Measurements from ENCODE around the gene S100A16.
"Not testable (repeated sequence)": the region's sequence is repeated elsewhere in the genome, so short reads cannot be mapped to it uniquely, and the experiment has no call there.

S100A16 gene

GRCh38 chr1:153612755-153613331 is at the start of gene S100A16:
S100A16 (minus strand) TSS chr1:153613137; CDS start chr1:153608151, 4,986 bp downstream.
- DNase-seq, result no peak

- no peak for DNase-seq
These were observed 49.3 kb upstream of the S100A16 start for GRCh38 chr1:153662269-153662668.

GRCh38 chr1:153661111-153661708 is 48.3 kb upstream of the S100A16 start:
- DNase-seq, result no peak

GRCh38 chr1:153659656-153660055 is 46.7 kb upstream of the S100A16 start:
- no peak for DNase-seq

- no peak for DNase-seq
These were observed 46.2 kb upstream of the S100A16 start for GRCh38 chr1:153659175-153659534.

GRCh38 chr1:153658400-153659174 is 45.6 kb upstream of the S100A16 start, which contains the start of gene SNAPIN:
SNAPIN (plus strand) TSS chr1:153658703; CDS start chr1:153658744, 41 bp downstream.
- peak; percentile 91 for DNase-seq

- DNase-seq, result no peak
These were observed 42.4 kb upstream of the S100A16 start for GRCh38 chr1:153655333-153655732.

GRCh38 chr1:153652805-153653500 is 40.0 kb upstream of the S100A16 start:
- no peak for DNase-seq

GRCh38 chr1:153651771-153652170 is 38.8 kb upstream of the S100A16 start:
- DNase-seq, result no peak

- no peak for DNase-seq
These were observed 36.9 kb upstream of the S100A16 start for GRCh38 chr1:153649863-153650235.

- DNase-seq, result peak; percentile 26
These were observed 36.4 kb upstream of the S100A16 start for GRCh38 chr1:153649137-153649862.

- DNase-seq, result no peak
These were observed 35.2 kb upstream of the S100A16 start for GRCh38 chr1:153648000-153648643.

- DNase-seq, result no peak
These were observed 34.4 kb upstream of the S100A16 start for GRCh38 chr1:153647346-153647714.

GRCh38 chr1:153646672-153647345 is 33.9 kb upstream of the S100A16 start:
- DNase-seq, result no peak

GRCh38 chr1:153643816-153644215 is 30.9 kb upstream of the S100A16 start:
- DNase-seq, result no peak

GRCh38 chr1:153643100-153643499 is 30.2 kb upstream of the S100A16 start:
- no peak for DNase-seq

- DNase-seq, result no peak
These were observed 29.2 kb upstream of the S100A16 start for GRCh38 chr1:153642161-153642560.

GRCh38 chr1:153640861-153641260 is 27.9 kb upstream of the S100A16 start:
- DNase-seq, result no peak

- not testable (repeated sequence) for DNase-seq
These were observed 27.3 kb upstream of the S100A16 start for GRCh38 chr1:153640213-153640612.

GRCh38 chr1:153639280-153639679 is 26.3 kb upstream of the S100A16 start:
- no peak for DNase-seq

GRCh38 chr1:153638261-153638660 is 25.3 kb upstream of the S100A16 start:
- no peak for DNase-seq

- no peak for DNase-seq
These were observed 23.4 kb upstream of the S100A16 start for GRCh38 chr1:153636312-153636711.

Measured in CD4-positive, alpha-beta T cell treated with Interleukin-17A for 1 hour (primary cell).